HG03354 (cell line): Measurements from ENCODE around the gene RESP18.
"Not testable (repeated sequence)": the region's sequence is repeated elsewhere in the genome, so short reads cannot be mapped to it uniquely, and the experiment has no call there.

Source experiments
- ATAC-seq: cut with Tn5 transposase; IDR thresholded peaks from one replicate; pipeline ENCODE4 v1.9.1; 2021; ENCODE audit warnings: mild to moderate bottlenecking; ENCODE audit not compliant: unreplicated experiment, poor library complexity, severe bottlenecking

RESP18 gene

DNA sequence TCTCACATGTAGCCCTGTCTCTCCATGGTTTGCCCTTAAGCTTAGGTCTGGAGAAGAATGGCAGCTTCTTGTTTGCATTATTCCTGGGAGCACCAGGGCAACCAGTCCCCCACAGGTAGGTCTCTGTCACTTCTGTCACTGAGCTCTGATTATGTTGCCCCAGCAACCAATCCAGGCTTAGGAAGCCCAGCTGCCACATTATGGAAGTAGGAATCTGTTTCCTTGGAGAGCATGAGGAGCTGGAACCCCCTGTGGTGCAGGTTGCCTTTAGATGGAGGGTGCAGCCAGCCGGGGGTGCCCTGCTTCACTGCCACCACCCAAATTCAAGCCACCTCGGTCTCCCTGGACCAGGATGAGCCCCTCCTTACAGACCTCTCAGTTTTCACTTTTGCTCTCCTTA is 4.8 kb downstream of the RESP18 start:
- no peak for ATAC-seq

DNA sequence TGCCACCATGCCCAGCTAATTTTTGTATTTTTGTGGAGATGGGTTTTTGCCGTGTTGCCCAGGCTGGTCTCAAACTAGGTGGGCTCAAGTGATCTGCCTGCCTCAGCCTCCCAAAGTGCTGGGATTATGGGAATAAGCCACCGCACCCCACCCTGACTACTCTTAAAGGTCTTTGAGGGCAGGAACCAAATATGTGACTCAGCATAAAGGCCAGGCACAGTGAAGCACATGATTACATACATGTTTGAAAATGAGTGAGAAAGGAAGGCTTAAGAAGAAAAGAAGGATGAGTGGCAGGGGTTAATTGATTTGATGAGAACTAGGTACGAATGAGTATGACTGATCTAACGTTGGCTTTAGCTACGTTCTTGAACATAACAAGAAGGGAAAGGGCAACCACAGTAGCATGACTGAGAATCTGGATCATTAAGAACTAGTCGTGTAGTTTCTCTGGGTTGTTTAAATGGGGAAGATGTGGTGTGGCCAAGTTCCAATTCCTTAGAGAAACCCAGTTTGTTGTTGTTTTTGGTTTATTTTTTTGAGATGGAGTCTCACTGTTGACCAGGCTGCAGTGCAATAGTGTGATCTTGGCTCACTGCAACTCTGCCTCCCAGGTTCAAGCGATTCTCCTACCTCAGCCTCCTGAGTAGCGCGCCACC is 6.8 kb downstream of the RESP18 start:
- ATAC-seq = no peak

DNA sequence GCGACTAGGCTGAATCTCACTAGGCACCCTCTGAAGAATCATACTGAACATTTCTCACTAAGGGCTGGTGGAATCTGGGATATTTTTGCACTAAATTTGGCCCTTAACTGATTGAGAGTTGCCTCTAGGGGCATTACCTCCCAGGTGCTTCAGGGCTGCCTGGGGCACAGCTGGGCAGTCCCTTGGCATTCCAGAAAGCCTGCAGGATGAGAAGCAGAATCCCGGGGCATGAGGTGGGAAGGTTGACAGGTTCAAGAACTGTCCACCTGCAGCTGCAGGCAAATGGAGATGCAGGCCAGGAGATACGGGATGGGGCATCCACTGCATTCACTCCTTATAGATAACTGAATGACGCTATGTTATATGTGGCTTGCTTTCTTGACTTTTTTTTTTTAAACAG is 7.4 kb downstream of the RESP18 start:
- no peak for ATAC-seq

DNA sequence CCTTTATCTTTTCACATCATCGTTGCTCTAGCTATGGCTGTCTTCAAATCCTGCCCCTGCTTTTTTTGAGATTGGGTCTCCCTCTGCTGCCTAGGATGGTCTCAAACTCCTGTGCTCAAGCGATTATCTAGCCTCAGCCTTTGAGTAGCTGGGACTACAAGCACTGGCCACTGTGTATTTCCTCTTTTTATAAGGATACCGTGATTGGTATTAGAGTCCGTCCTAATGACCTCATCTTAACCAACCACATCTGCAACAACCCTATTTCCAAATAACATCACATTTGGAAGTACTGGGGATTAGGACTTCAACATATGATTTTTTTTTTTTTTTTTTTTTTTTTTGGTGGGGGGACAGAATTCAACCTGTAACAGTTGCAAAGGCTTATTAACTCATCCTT is 9.1 kb downstream of the RESP18 start:
- ATAC-seq = no peak

DNA sequence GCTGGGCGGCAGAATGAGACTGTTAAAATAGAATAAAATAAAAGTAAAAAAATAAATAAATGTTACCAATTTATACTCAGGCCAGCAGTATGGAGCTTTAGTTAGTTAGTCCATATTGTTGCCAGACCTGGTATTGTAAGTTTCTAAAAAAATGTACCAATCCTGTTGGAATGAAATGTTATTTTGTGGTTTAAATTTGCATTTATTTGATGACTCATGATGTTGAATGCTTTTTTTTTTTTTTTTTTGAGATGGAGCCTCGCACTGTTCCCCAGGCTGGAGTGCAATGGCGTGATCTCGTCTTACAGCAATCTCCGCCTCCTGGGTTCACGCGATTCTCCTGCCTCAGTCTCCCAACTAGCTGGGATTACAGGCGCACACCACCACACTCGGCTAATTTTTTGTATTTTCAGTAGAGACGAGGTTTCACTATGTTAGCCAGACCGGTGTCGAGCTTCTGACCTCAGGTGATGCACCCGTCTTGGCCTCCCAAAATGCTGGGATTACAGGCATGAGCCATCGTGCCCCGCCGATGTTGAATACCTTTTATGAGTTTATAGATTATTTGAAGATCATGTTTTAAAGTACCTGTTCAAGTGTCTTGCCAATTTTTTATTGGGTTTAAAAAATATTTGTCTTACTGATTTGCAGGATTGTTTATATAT is 17.6 kb downstream of the RESP18 start:
- no peak for ATAC-seq

DNA sequence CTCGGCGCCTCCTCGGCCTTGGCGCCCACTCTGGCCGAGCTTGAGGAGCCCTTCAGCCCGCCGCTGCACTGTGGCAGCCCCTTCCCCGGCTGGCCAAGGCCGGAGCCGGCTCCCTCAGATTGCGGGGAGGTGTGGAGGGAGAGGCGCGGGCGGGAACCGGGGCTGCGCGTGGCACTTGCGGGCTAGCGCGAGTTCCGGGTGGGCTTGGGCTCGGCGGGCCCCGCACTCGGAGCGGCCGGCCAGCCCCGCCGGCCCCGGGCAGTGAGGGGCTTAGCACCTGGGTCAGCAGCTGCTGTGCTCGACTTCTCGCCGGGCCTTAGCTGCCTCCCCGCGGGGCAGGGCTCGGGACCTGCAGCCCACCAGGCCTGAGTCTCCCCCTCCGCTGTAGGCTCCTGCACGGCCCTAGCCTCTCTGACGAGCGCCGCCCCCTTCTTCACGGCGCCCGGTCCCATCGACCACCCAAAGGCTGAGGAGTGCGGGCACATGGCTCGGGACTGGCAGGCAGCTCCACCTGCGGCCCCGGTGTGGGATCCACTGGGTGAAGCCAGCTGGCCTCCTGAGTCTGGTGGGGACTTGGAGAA is 19.8 kb downstream of the RESP18 start:
- ATAC-seq = not testable (repeated sequence)

DNA sequence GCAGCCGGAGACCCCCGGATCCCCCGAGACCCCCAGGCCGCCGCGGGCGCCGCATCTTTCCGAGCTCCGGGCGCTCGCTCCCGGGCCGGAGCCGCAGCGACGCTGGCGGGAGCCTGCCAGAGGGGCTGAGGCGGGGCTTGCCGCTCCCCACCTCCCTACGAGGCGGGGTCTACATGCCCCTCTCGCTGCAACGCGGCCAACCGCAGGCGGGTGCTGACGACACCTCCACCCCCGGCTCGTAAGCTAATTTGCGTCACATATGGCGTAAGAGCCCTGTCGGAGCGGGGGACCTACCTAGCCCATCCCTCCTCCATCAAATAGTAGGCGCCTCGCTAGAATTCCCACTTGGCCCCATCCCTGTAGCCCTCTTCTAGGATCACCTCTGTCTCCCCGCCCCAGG is 23.3 kb downstream of the RESP18 start, which contains the start of gene PTPRN:
PTPRN (minus strand) TSS at position 124 of the 400 bp plus-strand sequence; CDS start at position 55, 69 bp downstream.
- no peak for ATAC-seq

DNA sequence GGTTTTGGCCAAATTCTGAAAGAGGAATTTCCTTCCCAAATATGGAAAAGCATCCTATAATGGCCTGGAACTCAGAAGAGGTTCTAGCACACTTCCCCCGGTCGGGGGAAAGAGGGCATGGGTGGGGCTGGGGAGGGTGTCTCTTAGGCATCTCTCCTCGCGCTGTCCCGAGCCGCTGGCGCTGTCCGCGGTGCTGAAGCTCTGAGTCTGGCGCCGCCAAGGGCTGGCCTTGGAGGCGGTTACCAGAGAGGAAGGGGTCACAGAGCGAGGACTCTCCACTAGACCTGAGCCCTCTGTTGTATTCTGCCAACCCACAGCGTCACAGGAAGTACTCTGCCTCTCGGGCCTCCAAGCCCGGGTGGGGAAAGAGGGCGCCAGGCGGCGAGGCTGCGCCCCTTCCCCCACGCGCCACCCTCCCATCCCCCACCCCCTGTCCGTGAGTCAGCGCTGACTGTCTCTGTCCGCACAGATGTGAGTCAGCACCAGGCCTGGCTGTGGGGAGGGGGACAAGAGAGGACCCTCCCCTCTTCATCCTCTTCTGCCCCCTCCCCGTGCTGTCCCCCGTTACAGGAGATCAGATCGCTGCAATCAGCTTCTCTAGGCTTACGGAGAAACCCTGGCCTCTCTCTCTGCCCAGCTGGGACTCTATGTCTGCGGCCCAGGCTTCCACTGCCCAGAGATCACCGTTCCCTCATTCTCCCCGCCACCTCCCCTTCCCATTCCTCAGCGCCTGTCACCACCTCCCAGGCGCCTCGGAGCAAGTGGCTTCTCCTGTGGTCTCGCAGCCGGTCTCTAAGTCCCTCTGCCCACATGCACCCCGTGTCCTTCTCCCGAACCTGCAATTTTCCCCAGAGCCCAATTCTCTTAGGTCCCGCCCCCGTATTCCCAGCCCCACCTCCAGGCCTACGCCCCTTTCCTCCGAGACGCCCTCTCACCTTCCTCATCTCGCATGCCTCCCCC is 24.1 kb downstream of the RESP18 start:
- no peak for ATAC-seq

DNA sequence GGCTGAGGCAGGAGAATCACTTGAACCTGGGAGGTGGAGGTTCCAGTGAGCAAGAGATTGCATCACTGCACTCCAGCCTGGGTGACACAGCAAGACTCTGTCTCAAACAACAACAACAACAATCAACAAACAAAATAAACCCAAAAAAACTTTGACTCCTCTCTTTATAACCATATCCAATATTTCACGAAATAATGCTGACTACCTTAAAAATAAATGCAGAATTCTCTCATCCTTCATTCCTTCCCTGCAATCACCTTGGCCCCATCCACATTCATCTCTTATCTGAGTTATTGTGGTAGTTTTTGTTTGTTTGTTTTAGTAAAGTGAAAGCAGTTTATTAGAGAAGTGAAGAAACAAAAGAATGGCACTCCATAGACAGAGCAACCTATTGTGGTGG is 26.5 kb downstream of the RESP18 start:
- no peak for ATAC-seq

DNA sequence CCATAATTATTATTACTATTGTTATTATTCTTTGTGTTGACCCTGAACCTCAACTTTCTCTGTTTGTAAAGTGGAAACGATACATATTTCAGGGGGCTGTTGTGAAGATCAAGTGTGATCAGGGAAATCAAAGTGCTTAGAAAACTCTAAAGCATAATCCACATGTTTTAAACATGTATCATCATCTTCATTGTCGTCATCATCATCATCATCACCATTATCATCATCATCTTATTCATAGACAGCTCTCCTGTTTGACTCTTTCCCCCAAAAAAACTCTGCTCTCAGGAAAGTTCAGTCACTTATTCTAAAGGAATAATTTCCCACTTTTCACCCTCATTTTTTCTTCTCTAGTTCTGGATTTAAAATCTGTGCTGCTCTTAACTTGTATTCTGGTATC is 28.3 kb downstream of the RESP18 start:
- ATAC-seq = no peak

DNA sequence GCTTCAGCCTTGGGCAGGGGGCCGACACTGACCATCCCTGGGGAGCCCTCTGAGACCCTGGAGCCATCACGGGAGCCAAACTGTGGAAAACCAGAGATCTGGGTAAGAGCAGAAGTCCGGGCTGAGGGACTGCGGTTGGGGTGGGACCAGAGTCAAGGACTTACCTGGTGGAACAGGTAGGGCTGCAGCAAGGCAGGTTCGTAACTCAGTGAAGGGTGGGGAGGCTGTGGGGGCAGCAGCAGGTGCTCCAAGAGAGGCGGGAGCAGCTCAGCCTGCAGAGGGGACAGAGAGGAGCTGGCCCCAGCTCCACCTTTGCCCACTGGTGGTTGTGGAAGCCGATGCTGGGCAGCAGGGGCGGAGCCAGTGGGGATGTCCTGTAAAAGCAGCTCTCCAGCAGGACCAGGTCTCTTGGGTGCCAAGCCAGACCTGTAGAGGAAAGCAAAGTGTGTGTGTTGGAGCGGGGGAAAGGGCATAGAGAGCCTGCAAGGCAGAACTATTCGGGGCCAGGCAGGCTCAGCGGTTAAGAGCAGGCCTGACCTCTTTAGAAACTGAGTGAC is 30.1 kb downstream of the RESP18 start:
- no peak for ATAC-seq

DNA sequence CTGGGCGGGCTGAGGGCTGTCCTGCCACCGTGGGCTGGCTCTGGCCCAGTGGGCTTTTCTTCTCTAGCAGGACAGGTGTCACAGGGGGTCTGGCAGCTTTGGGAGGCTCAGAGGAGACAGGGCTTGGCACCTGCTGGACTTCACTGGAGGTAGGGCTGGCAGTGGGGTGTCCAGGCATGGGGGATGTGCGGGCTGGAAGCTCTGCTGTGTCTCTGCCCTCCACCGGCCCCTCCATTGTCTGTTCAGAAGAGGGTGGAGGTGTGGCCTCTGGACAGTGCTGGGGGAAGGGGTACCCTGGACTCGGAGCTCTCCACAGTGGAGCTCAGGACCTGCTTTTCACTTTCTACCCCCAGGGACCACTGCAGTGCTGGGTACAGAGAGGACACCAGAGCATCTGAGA is 32.5 kb downstream of the RESP18 start:
- ATAC-seq = no peak

DNA sequence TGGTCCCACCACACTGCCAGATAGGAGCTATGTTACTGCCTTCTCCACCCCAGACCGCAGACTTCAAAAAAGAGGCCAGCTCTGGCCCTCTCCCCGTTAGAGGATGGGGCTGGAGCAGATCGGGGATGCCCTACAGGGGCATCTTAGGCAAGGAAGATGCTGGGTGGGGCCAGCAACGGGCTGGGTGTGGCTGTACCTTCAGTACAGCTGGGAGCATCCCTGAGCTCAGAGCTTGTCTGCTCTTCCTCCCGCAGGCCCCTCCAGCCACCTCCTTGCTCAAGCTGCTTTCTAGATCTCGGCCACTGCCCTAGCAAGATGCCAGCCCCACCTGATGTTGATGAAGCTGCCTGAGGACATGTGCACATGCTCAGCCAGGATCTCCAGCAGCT is 33.2 kb downstream of the RESP18 start:
- no peak for ATAC-seq

DNA sequence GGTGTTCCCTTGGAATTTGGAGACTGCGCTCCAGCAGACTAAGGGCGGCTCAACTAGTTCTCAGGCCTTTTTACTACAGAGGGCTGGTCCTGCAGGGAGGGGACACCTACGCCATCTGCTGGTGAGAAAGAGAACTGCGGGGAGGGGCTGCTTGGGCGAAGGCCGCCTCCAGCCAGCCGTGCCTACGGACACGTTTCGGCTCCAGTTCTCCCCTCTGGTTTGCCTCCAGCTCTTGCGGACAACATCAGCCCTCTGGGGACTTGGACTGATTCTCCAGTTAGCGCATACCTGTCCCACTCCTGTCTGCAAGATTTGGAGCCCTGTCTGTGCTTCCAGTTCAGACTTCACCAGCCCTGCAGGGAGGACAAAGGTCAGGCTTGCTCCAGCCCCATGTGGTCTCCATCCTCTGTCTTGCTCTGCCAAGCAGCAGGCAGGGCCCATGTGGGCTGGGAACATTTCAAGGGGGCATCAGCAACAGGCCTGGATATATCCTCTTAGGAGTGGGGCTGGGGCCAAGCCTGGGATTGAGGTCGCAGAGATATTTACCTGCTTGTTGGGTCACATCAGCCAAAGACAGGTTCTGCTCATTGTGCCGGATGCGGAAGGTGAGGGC is 33.7 kb downstream of the RESP18 start:
- ATAC-seq = peak; percentile 66

DNA sequence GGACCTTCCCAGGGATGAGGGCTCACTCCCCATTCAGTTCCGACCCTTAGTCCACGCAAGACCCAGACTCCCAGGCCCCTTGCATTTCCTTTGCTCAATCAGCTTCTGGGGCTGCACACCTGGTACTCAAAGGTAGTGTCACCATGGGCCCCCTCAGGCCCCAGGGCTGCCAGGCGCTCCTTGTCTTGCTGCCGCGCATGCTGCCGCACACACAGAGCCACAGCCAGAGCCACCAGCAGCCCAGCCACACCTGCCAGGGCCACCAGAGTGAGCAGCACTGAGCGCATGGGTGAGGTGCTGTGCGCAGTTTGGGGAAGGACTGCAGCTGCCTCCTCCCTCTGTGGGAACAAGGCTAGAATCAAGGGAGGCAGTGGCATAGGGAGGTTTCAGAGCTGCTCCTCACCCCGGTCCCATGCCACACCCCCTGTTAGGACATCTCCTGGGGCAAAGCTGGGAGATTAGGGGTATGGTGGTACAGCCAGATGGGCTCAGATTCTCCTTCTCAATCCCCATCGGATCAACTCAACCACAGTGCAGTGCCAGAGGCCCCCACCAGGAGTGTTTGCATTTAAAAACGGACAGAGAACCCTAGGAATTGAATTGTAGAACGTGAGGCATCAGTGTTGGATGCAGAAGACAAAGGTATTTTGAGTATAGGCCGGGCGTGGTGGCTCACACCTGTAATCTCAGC is 34.6 kb downstream of the RESP18 start:
- no peak for ATAC-seq

DNA sequence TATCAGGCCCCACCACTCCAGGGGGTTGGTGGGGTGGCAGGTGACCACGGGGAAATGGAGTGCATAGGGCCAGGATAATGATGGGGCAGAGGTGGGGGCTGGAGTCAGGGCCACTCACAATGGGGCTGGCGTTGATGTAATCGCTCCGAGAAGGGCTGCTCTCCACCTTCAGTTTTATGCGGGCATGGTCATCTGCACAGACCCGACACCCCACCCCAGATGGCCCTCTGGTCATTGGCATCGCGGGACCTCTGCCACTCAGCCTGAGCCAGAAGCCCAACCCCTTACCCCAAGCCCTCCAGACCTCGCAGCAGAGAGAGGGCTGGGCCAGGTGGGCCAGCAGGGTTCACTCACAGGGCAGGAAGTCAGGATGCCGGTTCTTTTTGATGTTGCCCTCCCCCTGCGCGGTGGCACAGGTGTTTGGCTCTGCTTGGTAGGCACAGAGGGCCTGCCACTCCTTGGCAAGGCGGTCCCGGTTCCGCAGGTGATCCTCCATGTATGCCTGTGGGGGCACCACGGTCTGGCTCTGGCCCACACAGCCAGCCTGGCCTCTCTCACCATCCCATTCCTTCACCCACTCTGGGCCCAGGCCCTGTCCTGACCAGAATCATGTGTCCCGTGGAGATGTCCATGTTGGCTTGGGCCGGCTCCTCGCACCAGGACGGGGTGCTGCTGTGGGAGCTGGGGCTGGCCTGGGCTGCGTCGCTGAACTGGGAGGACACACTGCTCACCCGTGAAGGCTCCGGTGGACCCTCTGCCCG is 35.7 kb downstream of the RESP18 start:
- ATAC-seq = no peak

DNA sequence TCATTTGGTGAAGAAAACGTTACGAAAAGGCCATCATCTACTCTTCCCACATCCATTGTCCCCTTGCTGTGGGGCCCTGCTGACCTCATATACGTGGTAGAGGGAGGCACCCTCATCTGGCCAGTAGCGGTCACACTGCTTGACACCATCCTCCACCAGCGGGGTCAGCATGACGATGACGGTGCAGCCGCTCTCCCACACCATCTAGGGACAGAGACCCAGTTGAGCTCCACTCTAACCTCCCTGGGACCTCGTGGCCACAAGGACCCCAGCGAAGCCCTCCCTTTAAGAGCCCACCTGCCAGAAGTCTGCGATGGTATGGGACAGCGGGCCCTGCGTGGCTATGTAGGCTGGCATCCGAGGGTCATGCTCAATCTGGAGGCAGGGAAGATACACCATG is 36.4 kb downstream of the RESP18 start:
- ATAC-seq = no peak
